CD4-positive, alpha-beta T cell (primary cell): ENCODE measurements around the gene LDLRAD4. TPM values are rescaled to one million over a fixed set of nuclear protein-coding genes. Genes with fewer than 3 reads are reported as not detected.

ENCODE experiments used
- ATAC-seq: fragments of 200-7000 bp; cut with Tn5 transposase; one replicate; pipeline ENCODE4 v1.10.0; 2022; ENCODE audit warnings: mild to moderate bottlenecking; ENCODE audit not compliant: poor library complexity
- CTCF ChIA-PET: fragments of 350-600 bp; sonication (Branson Sonifier 250); formaldehyde crosslinking; loops from one replicate; lab custom pipeline; 2021; ENCODE audit warnings: antibody characterized with exemption, inconsistent platforms; lab: Charles Lee
- POLR2A ChIA-PET: fragments of 350-600 bp; sonication (Branson Sonifier 250); formaldehyde crosslinking; loops from one replicate; lab custom pipeline; 2021; ENCODE audit warnings: antibody characterized with exemption, inconsistent platforms; lab: Charles Lee
- DNase-seq, 14 experiments: peaks; one replicate each; pipeline ENCODE4 v3.0.0-alpha.2; 2013 to 2020; ENCODE audit warnings: mixed read lengths in 2 of 14
- H3K27ac ChIP-seq, 2 donors: one replicate each; pipeline versions ENCODE4 v1.5.1 to v1.7.0; 2013; ENCODE audit warnings: low read length in 2 of 2, low read depth in 1 of 2, mild to moderate bottlenecking in 1 of 2
- H3K27me3 ChIP-seq, 2 experiments: 1 replicate in 1 of 2; 2 replicates in 1 of 2; pipeline versions ENCODE4 v1.6.1 to v1.7.0; 2013; ENCODE audit warnings: low read length in 2 of 2, control low read depth in 1 of 2, mild to moderate bottlenecking in 1 of 2, moderate library complexity in 1 of 2; ENCODE audit not compliant: insufficient read depth in 2 of 2, control insufficient read depth in 1 of 2
- H3K36me3 ChIP-seq: one replicate; pipeline ENCODE4 v1.6.1; 2013; ENCODE audit warnings: low read length, control low read depth; ENCODE audit not compliant: insufficient read depth
- H3K4me1 ChIP-seq: one replicate; pipeline ENCODE4 v1.6.1; 2013; ENCODE audit warnings: low read length, control low read depth; ENCODE audit not compliant: insufficient read depth
- H3K4me3 ChIP-seq: one replicate; pipeline ENCODE4 v1.5.1; 2013; ENCODE audit warnings: mild to moderate bottlenecking, low read length, moderate library complexity
- H3K9me3 ChIP-seq, 2 experiments: 1 replicate in 1 of 2; 2 replicates in 1 of 2; pipeline versions ENCODE4 v1.6.1 to v1.7.0; 2013; ENCODE audit warnings: low read length in 2 of 2, mild to moderate bottlenecking in 2 of 2, control low read depth in 1 of 2, moderate library complexity in 1 of 2; ENCODE audit not compliant: control insufficient read depth in 1 of 2, insufficient read depth in 1 of 2
- H3K27ac Mint-ChIP-seq: one replicate; pipeline ENCODE4 v1.8.0; 2020; ENCODE audit warnings: mixed read lengths
- H3K27me3 Mint-ChIP-seq: one replicate; pipeline ENCODE4 v1.8.0; 2021; ENCODE audit warnings: mixed read lengths
- H3K36me3 Mint-ChIP-seq: one replicate; pipeline ENCODE4 v1.8.0; 2021; ENCODE audit warnings: low read depth, mixed read lengths
- H3K4me1 Mint-ChIP-seq: one replicate; pipeline ENCODE4 v1.8.0; 2021; ENCODE audit warnings: low read depth, mixed read lengths
- H3K4me3 Mint-ChIP-seq: one replicate; pipeline ENCODE4 v1.8.0; 2020; ENCODE audit warnings: mild to moderate bottlenecking, mixed read lengths
- H3K9me3 Mint-ChIP-seq: one replicate; pipeline ENCODE4 v1.8.0; 2020; ENCODE audit warnings: mixed read lengths
- CTCF ChIP-seq: fragments of 200-600 bp; IDR thresholded peaks from one replicate; pipeline ENCODE4 v1.8.0; 2022; ENCODE audit warnings: antibody characterized with exemption, mild to moderate bottlenecking
- intact Hi-C, 2 experiments: fragments of 100-400 bp; cut with DNase I in 1 of 2; cut with micrococcal nuclease in 1 of 2; formaldehyde crosslinking; loops; one replicate each; pipeline versions ENCODE4 v1.15.1 to v1.9.0; 2023 to 2025; cut with DNase I, micrococcal nuclease
- total RNA-seq, 174 experiments: library from RNA in 2 of 174; stranded (reverse) in 2 of 174; gene quantifications; one replicate each; pipeline ENCODE4 v1.2.3 and lab custom pipeline; 2021 to 2026

The LDLRAD4 gene
- total RNA-seq, 2 experiments from 2014 or later: 51.9 to 52.7 TPM

- ChIA-PET CTCF (no interaction called here), POLR2A (no interaction called here)
- Histone ChIP-seq H3K27ac (no peak overlapping the region), H3K27me3 (no peaks in the 10 kb centered on the region), H3K36me3 (no peaks in the 10 kb centered on the region), H3K4me1 (peaks cover 11% of the 10 kb centered on the region), H3K4me3 (no peak overlapping the region), H3K9me3 (no peaks in the 10 kb centered on the region)
- intact Hi-C loops: loop anchor here in 1 of 2 experiments (10.0 kb wide), 1 partner anchor 295 kb away; no protein-coding TSS in a partner anchor
- no peaks in the 10 kb centered on the region for H3K9me3 Mint-ChIP-seq
- no peak for ATAC-seq
- H3K4me1 Mint-ChIP-seq: peaks cover 37% of the 10 kb centered on the region
- H3K36me3 Mint-ChIP-seq: no peaks in the 10 kb centered on the region
- no peak for TF ChIP-seq CTCF
- H3K27ac Mint-ChIP-seq: no peak overlapping the region
- no peaks in the 10 kb centered on the region for H3K27me3 Mint-ChIP-seq
- H3K4me3 Mint-ChIP-seq: no peak overlapping the region
- DNase-seq: no peak
Measured at GRCh38 chr18:13429884-13430510, 211.4 kb downstream of the LDLRAD4 start.

- no peak for TF ChIP-seq CTCF
- ChIA-PET POLR2A (no interaction called here), CTCF (interaction anchor here (0.9 kb wide), 1 partner anchor 14 kb away, joined by 3 read pairs; no protein-coding TSS in a partner anchor)
- H3K27ac ChIP-seq: no peak overlapping the region
- ATAC-seq (no peak), DNase-seq (no peak)
- no peaks in the 10 kb centered on the region for H3K27me3 ChIP-seq
- no peak overlapping the region for H3K4me3 ChIP-seq
- Mint-ChIP-seq H3K36me3 (no peaks in the 10 kb centered on the region), H3K27me3 (no peaks in the 10 kb centered on the region), H3K9me3 (no peaks in the 10 kb centered on the region), H3K4me1 (peaks cover 37% of the 10 kb centered on the region), H3K4me3 (no peak overlapping the region), H3K27ac (no peak overlapping the region)
- no peaks in the 10 kb centered on the region for H3K9me3 ChIP-seq
- peaks cover 12% of the 10 kb centered on the region for H3K4me1 ChIP-seq
- intact Hi-C loops: loop anchor here in 1 of 2 experiments (10.0 kb wide), 1 partner anchor 296 kb away; no protein-coding TSS in a partner anchor
- H3K36me3 ChIP-seq: no peaks in the 10 kb centered on the region
Measured at GRCh38 chr18:13430663-13431062, 212.1 kb downstream of the LDLRAD4 start.

- H3K9me3 ChIP-seq: no peaks in the 10 kb centered on the region
- no peaks in the 10 kb centered on the region for H3K36me3 ChIP-seq
- ChIA-PET CTCF (no interaction called here), POLR2A (no interaction called here)
- no peaks in the 10 kb centered on the region for H3K9me3 Mint-ChIP-seq
- H3K4me1 Mint-ChIP-seq: peaks cover 40% of the 10 kb centered on the region
- ATAC-seq (no peak), DNase-seq (no peak)
- no peaks in the 10 kb centered on the region for H3K36me3 Mint-ChIP-seq
- H3K4me3 ChIP-seq: no peak overlapping the region
- no peaks in the 10 kb centered on the region for H3K27me3 ChIP-seq
- H3K27ac Mint-ChIP-seq: no peak overlapping the region
- no peak overlapping the region for H3K27ac ChIP-seq
- no peak for TF ChIP-seq CTCF
- H3K4me3 Mint-ChIP-seq: no peak overlapping the region
- peaks cover 20% of the 10 kb centered on the region for H3K4me1 ChIP-seq
- H3K27me3 Mint-ChIP-seq: no peaks in the 10 kb centered on the region
- intact Hi-C loops: loop anchor here in 1 of 2 experiments (10.0 kb wide), 1 partner anchor 297 kb away; no protein-coding TSS in a partner anchor
Measured at GRCh38 chr18:13431886-13432285, 213.3 kb downstream of the LDLRAD4 start.
